IPS DF 4.7 (cell line): ENCODE measurements around the gene HHIPL1.

Source experiments
- DNase-seq: peaks from one replicate; pipeline ENCODE4 v3.0.0-alpha.2; 2013; ENCODE audit warnings: low spot score; ENCODE audit errors: extremely low read depth

Gene HHIPL1

GRCh38 chr14:99644723-99645544 is at the start of gene HHIPL1:
Gene HHIPL1, plus strand, starts transcription at chr14:99645129. Its CDS starts 79 bp downstream, at chr14:99645208.
- no peak for DNase-seq

GRCh38 chr14:99595524-99595923 is 49.4 kb upstream of the HHIPL1 start:
- DNase-seq: no peak

GRCh38 chr14:99596071-99596627 is 48.8 kb upstream of the HHIPL1 start:
- DNase-seq: no peak

GRCh38 chr14:99596772-99597171 is 48.2 kb upstream of the HHIPL1 start:
- DNase-seq: no peak

- no peak for DNase-seq
These were observed 46.9 kb upstream of the HHIPL1 start for GRCh38 chr14:99597911-99598600.

GRCh38 chr14:99598774-99599173 is 46.2 kb upstream of the HHIPL1 start:
- no peak for DNase-seq

GRCh38 chr14:99599393-99599792 is 45.5 kb upstream of the HHIPL1 start:
- no peak for DNase-seq

GRCh38 chr14:99600232-99600888 is 44.6 kb upstream of the HHIPL1 start:
- DNase-seq: no peak

- DNase-seq: no peak
These were observed 43.5 kb upstream of the HHIPL1 start for GRCh38 chr14:99601361-99601831.

GRCh38 chr14:99602054-99602787 is 42.7 kb upstream of the HHIPL1 start:
- DNase-seq: no peak

GRCh38 chr14:99602788-99603415 is 42.0 kb upstream of the HHIPL1 start:
- DNase-seq: no peak

GRCh38 chr14:99603471-99604277 is 41.3 kb upstream of the HHIPL1 start, which contains the start of gene CCDC85C:
Gene CCDC85C, minus strand, starts transcription at chr14:99604207. Its CDS starts 248 bp downstream, at chr14:99603959.
- no peak for DNase-seq

- peak; percentile 62 for DNase-seq
These were observed 40.6 kb upstream of the HHIPL1 start for GRCh38 chr14:99604278-99604765.

GRCh38 chr14:99604766-99605298 is 40.1 kb upstream of the HHIPL1 start:
- no peak for DNase-seq

GRCh38 chr14:99605299-99605961 is 39.5 kb upstream of the HHIPL1 start:
- no peak for DNase-seq

GRCh38 chr14:99606359-99606758 is 38.6 kb upstream of the HHIPL1 start:
- DNase-seq: no peak

GRCh38 chr14:99608591-99608990 is 36.3 kb upstream of the HHIPL1 start:
- no peak for DNase-seq
